ENCODE measurements around the gene RXRA.

Gene RXRA

GRCh38 chr9:134371731-134372130 lies 45.5 kb downstream of the RXRA start:
- no peak for DNase-seq

DNA sequence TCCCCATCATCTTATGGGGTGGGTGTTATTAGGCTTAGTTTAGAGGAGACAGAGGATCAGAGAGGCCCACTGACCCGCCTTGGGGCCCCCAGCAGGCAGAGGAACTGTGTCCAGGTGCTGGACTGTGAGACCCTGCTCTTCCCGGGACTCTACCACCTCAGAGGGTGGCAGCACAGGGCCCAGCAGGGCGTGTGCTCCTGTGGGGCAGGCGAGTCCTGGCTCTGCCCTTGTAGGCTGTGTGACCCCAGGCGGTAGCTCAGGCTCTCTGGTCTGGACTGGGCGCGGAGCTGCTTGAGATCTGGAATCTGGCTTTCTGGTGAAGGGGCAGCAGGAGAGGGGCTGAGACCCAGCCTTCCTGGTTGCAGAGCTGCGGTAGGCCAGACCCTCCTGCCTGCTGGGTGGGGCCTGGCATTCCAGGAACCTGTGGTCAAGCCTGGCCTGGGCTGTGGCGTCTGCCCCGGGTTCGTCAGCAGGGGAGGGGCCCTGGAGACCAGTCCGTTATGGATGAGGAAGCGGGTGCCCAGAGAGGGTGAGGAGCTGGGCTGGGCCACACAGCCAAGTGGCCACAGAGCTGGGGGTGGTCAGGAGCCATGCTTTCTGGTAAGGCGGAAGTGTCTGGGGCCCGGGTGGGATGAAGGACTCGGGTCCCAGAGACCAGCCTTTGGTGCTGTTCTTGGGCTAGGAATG lies 46.5 kb downstream of the RXRA start:
- no peak for DNase-seq

GRCh38 chr9:134373269-134373668 lies 47.0 kb downstream of the RXRA start:
- no peak for DNase-seq

- DNase-seq: no peak
Measured at GRCh38 chr9:134373953-134374300, 47.7 kb downstream of the RXRA start.

- no peak for DNase-seq
Measured at GRCh38 chr9:134374301-134375010, 48.2 kb downstream of the RXRA start.

DNA sequence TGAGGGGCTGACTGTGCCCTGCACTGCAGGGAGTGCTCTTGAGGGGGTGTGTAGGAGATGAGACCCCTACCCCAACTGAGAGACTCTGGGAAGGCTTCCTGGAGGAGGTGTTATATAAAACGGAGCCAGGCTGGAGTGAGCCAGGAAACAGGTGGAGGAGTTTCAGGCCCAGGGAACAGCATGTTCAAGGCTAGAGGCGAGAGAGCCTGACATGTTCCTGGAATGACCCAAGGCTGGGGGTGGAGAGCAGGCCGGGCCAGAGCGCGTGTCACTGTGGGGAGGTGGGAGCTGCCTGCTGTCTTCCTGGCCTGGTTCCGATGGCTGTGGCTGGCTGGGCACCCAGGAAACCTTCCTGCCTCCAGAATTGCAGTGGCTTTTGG lies 48.7 kb downstream of the RXRA start:
- DNase-seq: no peak

GRCh38 chr9:134375430-134376385 lies 49.5 kb downstream of the RXRA start:
- DNase-seq: no peak

DNA sequence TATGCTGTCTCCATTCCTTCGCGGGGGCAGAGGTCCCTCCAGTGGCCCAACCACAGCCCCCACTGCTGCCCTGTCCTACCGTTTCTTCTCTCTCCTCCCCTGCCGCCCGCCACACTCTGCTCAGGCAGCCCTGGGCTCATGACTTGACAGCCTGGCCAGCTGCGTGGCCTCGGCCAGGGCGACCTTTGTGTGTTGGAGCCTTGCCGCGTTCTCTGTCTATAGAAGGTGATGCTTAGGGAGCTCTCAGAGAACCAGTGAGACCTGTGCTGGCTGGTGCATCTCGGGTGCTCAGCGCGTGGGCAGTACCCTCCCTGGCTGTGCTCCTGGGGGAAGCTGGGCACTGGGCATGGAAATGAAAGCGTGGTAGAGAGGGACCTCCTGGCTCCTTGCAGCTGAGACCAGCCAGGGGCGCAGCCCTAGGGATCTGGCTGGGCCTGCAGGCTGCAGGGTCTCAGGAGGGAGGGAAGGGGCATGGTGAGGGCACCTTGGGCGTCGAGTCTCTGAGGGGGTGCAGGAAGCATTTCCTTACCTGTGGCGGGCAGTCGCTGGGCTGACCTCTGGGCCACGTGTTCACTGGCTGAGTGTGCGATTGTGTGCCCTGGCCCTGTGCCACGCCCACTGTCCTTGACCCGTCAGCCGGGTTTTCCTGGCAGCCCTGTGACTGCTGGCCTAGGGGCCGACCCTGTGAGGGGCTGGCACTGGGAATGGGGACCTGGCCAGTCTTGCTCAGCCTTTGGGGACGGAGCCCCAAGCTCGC lies 50.3 kb downstream of the RXRA start:
- DNase-seq: no peak

GRCh38 chr9:134377143-134377484 lies 50.9 kb downstream of the RXRA start:
- no peak for DNase-seq

DNA sequence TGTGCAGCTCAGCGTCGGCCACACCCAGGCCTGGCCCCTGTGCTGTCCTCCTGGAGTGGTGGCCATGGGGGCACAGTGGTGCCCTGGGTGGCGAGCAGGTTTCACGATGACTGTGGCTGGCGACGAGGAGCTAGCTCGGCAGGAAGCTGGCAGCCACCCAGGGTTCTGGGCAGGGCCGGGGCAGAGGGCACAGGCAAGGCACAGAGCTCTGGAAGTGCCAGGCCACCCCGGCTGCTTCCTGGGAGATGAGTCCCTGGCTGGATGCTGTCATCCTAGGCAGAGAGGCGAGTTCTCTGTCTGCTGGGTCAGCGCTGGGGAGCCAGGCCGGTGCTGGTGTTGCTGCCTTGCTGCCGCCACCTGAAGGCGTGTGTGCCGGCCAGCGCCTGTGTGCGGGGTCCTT lies 51.7 kb downstream of the RXRA start:
- no peak for DNase-seq

DNA sequence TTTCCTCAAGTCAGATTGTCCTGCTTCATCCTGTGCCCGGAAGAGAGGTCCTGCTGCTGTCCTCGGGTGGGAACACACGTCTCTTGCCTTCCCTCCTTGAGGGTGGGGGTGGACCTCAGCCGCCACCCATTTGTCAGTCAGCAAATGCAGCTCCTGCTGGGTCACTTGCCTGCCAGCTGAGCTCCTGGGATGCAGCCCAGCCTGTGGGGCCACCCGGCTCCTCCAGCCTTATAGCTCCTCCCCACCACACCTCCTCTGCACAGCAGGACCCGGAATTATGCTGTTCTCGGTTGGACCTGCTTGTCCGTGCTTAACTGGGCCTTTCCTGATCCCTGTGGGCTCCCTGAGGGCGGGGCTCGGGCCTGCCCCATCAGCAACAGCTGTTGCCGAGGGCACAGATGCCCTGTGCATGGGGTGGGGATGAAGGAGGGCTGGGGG lies 52.7 kb downstream of the RXRA start:
- no peak for DNase-seq

GRCh38 chr9:134379831-134380365 lies 53.6 kb downstream of the RXRA start:
- DNase-seq: no peak

GRCh38 chr9:134380542-134381271 lies 54.5 kb downstream of the RXRA start:
- DNase-seq: no peak

- no peak for DNase-seq
Measured at GRCh38 chr9:134381272-134381661, 55.0 kb downstream of the RXRA start.

GRCh38 chr9:134381671-134382516 lies 55.6 kb downstream of the RXRA start:
- DNase-seq: peak; percentile 46

DNA sequence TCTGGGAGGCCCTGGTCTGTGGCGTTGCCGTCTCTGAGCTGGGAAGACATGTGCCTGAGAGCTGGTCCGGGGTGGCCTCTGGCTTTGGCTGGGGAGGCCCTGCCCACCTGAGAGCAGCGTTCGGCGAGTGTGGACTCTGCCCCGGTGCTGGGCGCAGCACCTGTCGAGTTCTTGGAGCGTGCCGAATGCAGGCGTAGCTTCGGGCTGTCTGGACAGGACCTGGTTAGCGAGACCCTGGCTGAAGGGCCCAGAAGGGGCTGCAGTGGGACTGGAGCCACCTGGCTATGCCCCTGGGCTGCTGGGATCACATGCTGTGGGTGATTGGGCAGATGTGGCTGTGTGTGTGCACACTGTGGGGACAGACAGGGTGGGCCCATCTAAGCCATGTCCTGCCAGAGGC lies 56.5 kb downstream of the RXRA start:
- no peak for DNase-seq

DNA sequence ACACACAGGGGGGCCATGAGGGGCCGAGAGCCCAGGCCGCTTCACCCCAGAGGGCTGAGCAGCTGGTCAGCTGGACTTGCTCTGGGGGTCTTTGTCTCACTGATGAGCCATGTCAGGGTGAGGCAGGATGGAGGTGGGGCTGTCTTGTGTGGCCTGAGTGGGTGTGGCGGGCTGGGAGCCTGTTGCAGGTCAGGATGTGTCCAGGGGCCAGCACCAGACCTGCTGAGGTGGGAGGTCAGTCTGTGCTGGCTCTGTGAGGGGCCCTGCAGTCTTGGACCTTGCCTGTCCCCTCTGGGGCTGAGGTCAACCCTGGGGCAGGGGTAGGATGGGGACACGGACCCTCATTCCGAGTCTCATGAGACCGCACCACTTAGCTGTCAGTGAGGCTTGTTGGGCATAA lies 56.9 kb downstream of the RXRA start:
- DNase-seq: no peak

GRCh38 chr9:134384811-134385479 lies 58.7 kb downstream of the RXRA start:
- DNase-seq: no peak

GRCh38 chr9:134385915-134386314 lies 59.7 kb downstream of the RXRA start:
- no peak for DNase-seq

All from activated naive CD4-positive, alpha-beta T cell treated with Interleukin-2 at 50 U/mL for 16 hours (primary cell).